ENCODE measurements around the gene BHLHA15.

DNA sequence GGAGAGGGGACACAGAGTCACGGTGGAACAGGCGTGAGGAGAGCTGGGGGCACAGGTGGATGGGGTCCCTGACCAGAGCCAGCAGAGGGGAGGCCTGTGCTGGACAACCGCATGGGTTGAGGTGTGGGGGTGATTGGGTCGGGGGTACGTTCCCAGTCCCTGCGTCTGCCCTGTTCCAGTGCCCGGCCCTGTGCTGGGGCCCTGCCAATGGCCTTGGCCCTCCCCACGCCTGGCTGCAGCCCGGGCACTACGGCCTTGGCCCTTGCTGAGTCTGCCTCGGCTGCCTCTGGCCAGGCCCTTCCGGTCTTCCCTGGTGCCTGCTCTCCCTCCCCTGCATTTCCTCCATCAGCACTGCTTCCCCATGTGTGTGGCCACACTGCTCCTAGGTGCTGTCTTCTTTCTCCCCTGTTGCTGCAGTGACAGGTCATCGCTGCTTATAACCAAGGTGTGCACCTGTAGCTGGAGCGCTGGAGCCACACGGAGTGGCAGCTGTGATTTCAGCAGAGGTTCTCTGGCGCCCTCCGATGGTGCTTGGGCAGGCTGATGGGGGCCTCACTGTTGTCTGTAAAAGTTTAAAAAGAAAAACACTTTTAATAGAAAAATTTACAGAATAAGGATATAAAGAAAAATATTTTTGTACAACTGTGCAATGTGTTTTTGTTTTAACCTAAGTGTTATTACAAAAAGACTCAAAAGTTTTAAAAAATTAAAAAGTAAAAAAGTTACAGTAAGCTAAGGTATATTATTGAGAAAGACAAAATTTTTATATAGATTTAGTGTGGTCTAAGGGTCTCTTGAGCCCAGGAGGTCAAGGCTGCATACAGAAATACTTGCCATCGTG lies 45.2 kb upstream of the BHLHA15 start:
- TF ChIP-seq, protein P1, sequence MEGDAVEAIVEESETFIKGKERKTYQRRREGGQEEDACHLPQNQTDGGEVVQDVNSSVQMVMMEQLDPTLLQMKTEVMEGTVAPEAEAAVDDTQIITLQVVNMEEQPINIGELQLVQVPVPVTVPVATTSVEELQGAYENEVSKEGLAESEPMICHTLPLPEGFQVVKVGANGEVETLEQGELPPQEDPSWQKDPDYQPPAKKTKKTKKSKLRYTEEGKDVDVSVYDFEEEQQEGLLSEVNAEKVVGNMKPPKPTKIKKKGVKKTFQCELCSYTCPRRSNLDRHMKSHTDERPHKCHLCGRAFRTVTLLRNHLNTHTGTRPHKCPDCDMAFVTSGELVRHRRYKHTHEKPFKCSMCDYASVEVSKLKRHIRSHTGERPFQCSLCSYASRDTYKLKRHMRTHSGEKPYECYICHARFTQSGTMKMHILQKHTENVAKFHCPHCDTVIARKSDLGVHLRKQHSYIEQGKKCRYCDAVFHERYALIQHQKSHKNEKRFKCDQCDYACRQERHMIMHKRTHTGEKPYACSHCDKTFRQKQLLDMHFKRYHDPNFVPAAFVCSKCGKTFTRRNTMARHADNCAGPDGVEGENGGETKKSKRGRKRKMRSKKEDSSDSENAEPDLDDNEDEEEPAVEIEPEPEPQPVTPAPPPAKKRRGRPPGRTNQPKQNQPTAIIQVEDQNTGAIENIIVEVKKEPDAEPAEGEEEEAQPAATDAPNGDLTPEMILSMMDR (IDR thresholded peaks at IDR 0.05 in 2 of 3, conservative IDR thresholded peaks at IDR 0.05 in 1 of 3; ENCODE audit: borderline replicate concordance in 1 of 3, insufficient read depth in 1 of 3, low read depth in 2 of 3, low read length in 2 of 3): peak; percentile 72 to 79 (median 72)
- TF ChIP-seq CEBPB (IDR thresholded peaks at IDR 0.05; ENCODE audit: low read depth) (no peak), POLR2A (IDR thresholded peaks at IDR 0.05; ENCODE audit: borderline replicate concordance, extremely low read depth, insufficient read depth, insufficient read length) (no peak), ZNF274 (IDR thresholded peaks at IDR 0.05; ENCODE audit: low read depth, low read length) (no peak)
- TF ChIP-seq, protein P2, sequence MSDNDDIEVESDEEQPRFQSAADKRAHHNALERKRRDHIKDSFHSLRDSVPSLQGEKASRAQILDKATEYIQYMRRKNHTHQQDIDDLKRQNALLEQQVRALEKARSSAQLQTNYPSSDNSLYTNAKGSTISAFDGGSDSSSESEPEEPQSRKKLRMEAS (IDR thresholded peaks at IDR 0.05): no peak
